Stimulated activated CD4-positive, alpha-beta T cell treated with anti-CD3 and anti-CD28 coated beads, Interleukin-2, amount 100 ng/mL, for 4 hours (primary cell): Measurements from ENCODE around the gene IFIT1.
"Not testable (repeated sequence)": the region's sequence is repeated elsewhere in the genome, so short reads cannot be mapped to it uniquely, and the experiment has no call there.

Experiments used
- DNase-seq: peaks from one replicate; pipeline ENCODE4 v3.0.0-alpha.2; 2020; ENCODE audit warnings: low read depth

IFIT1 gene

GRCh38 chr10:89440226-89441009 lies 48.0 kb downstream of the IFIT1 start:
- no peak for DNase-seq

GRCh38 chr10:89442289-89442688 lies 49.9 kb downstream of the IFIT1 start:
- no peak for DNase-seq

- DNase-seq = not testable (repeated sequence)
These were observed 52.4 kb downstream of the IFIT1 start for GRCh38 chr10:89444819-89445218.

- DNase-seq = no peak
These were observed 58.5 kb downstream of the IFIT1 start for GRCh38 chr10:89450901-89451300.

GRCh38 chr10:89452193-89452592 lies 59.8 kb downstream of the IFIT1 start:
- DNase-seq = no peak

GRCh38 chr10:89454561-89455347 lies 62.3 kb downstream of the IFIT1 start:
- no peak for DNase-seq
